K562 (cell line): ENCODE measurements around the gene GLRX5. TPM values are rescaled to one million over a fixed set of nuclear protein-coding genes. Genes with fewer than 3 reads are reported as not detected.

Source experiments
- ARID1B ChIP-seq: fragments of 450-650 bp; IDR thresholded peaks from 2 replicates; pipeline ENCODE4 v1.6.1; 2016; ENCODE audit warnings: antibody characterized with exemption, mild to moderate bottlenecking, inconsistent platforms
- BRF1 ChIP-seq: IDR thresholded peaks from 3 replicates; pipeline ENCODE4 v1.6.1; 2011; ENCODE audit warnings: borderline replicate concordance, mild to moderate bottlenecking; ENCODE audit not compliant: insufficient read length; ENCODE audit errors: extremely low read depth
- EGR1 ChIP-seq: fragments of 450-650 bp; conservative IDR thresholded peaks from 2 replicates; pipeline ENCODE4 v1.6.1; 2017; ENCODE audit warnings: mild to moderate bottlenecking
- JUN ChIP-seq, 2 experiments: sonication (generic) in 1 of 2; formaldehyde crosslinking in 1 of 2; IDR thresholded peaks; 2 replicates each; pipeline versions ENCODE4 v1.6.1 to v1.8.0; 2012 to 2022; ENCODE audit warnings: borderline replicate concordance in 2 of 2, mild to moderate bottlenecking in 2 of 2, improper control_type of control experiment in 1 of 2, low read depth in 1 of 2, low read length in 1 of 2, missing genetic modification reagents in 1 of 2
- KAT7 ChIP-seq: sonication (generic); formaldehyde crosslinking; IDR thresholded peaks from 2 replicates; pipeline ENCODE4 v1.8.0; 2022; ENCODE audit warnings: missing genetic modification reagents, mild to moderate bottlenecking, borderline replicate concordance
- MCM3 ChIP-seq: fragments of 450-650 bp; IDR thresholded peaks from 2 replicates; pipeline ENCODE4 v1.6.1; 2016
- MGA ChIP-seq: fragments of 450-650 bp; IDR thresholded peaks from 2 replicates; pipeline ENCODE4 v1.6.1; 2016; ENCODE audit warnings: mild to moderate bottlenecking, moderate library complexity
- MYNN ChIP-seq, 2 experiments: sonication (generic); formaldehyde crosslinking in 1 of 2; IDR thresholded peaks; 2 replicates each; pipeline versions ENCODE4 v1.5.0 to v1.6.1; 2016 to 2020; ENCODE audit warnings: antibody characterized with exemption in 1 of 2, missing genetic modification reagents in 1 of 2
- SMARCC2 ChIP-seq: fragments of 450-650 bp; IDR thresholded peaks from 2 replicates; pipeline ENCODE4 v1.6.1; 2017; ENCODE audit warnings: antibody characterized with exemption, moderate library complexity, mild to moderate bottlenecking, low read depth
- STAG1 ChIP-seq: sonication (generic); formaldehyde crosslinking; IDR thresholded peaks from 2 replicates; pipeline ENCODE4 v1.5.0; 2020; ENCODE audit warnings: missing genetic modification reagents, borderline replicate concordance
- TCF3 ChIP-seq: sonication (generic); formaldehyde crosslinking; IDR thresholded peaks from 2 replicates; pipeline ENCODE4 v1.4.0; 2020; ENCODE audit warnings: mild to moderate bottlenecking, missing genetic modification reagents
- YY1 ChIP-seq, 3 experiments: IDR thresholded peaks; 2 replicates each; pipeline ENCODE4 v1.6.1; 2011; ENCODE audit warnings: low read length in 2 of 3, mild to moderate bottlenecking in 2 of 3, moderate library complexity in 2 of 3, borderline replicate concordance in 1 of 3, control low read depth in 1 of 3, low read depth in 1 of 3; ENCODE audit not compliant: insufficient read depth in 3 of 3, insufficient replicate concordance in 2 of 3, control insufficient read depth in 1 of 3, insufficient read length in 1 of 3; ENCODE audit errors: extremely low read depth in 1 of 3
- ZNF143 ChIP-seq: sonication (generic); formaldehyde crosslinking; IDR thresholded peaks from 2 replicates; pipeline ENCODE4 v1.9.0; 2022; ENCODE audit warnings: mild to moderate bottlenecking, missing genetic modification reagents
- ZNF695 ChIP-seq: fragments of 450-650 bp; formaldehyde crosslinking; IDR thresholded peaks from 2 replicates; pipeline ENCODE4 v1.4.0; 2020; ENCODE audit warnings: mild to moderate bottlenecking, moderate library complexity
- polyA plus RNA-seq, 8 experiments: library from polyadenylated mRNA; depleted of rRNA in 4 of 8; stranded (reverse) in 5 of 8; unstranded in 3 of 8; fragments of >200 nt; fragmentation: Nextera tagmentation in 2 of 8; fragmentation: Illumina TruSeq in 1 of 8; extraction: Ambion mirVana in 2 of 8; extraction: Trizol in 1 of 8; gene quantifications; 2 replicates each; pipeline versions ENCODE4 v1.2.1 to v1.2.3, GENCODE V29; 2011 to 2014; ENCODE audit warnings: inconsistent platforms in 1 of 8, missing spikeins in 1 of 8
- total RNA-seq, 7 experiments: library from RNA; depleted of rRNA in 6 of 7; stranded (reverse); fragments of >200 nt in 6 of 7; fragmentation: Illumina TruSeq in 2 of 7; extraction: Trizol in 2 of 7; gene quantifications; 2 replicates each; pipeline versions ENCODE4 v1.2.1 to v1.2.3, GENCODE V29; 2011 to 2021; ENCODE audit warnings: low replicate concordance in 1 of 7
- TF ChIP-seq, protein P1 (sequence below), 2 experiments: fragments of 450-650 bp in 1 of 2; sonication (generic) in 1 of 2; formaldehyde crosslinking in 1 of 2; IDR thresholded peaks in 1 of 2; conservative IDR thresholded peaks in 1 of 2; 2 replicates each; pipeline versions ENCODE4 v1.6.1 to v1.8.1; 2016 to 2023; ENCODE audit warnings: mild to moderate bottlenecking in 2 of 2, moderate library complexity in 2 of 2, inconsistent platforms in 1 of 2, missing genetic modification reagents in 1 of 2

GLRX5 gene
- total and polyA plus RNA-seq, 9 of the 15 experiments (the other 6 are each of a cell fraction or from before 2014, with no cell fraction given), result 16.7 to 96.8 (median 66.8) TPM

GRCh38 chr14:95544588-95544987, 9.7 kb downstream of the GLRX5 start (continued):
- TF ChIP-seq MGA, result no peak
- TF ChIP-seq, protein P1, sequence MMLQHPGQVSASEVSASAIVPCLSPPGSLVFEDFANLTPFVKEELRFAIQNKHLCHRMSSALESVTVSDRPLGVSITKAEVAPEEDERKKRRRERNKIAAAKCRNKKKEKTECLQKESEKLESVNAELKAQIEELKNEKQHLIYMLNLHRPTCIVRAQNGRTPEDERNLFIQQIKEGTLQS (IDR thresholded peaks at IDR 0.05), result peak; percentile 77
- TF ChIP-seq, protein P1 (CRISPR knock-in tag; conservative IDR thresholded peaks at IDR 0.05), result no peak
- peak; percentile 88; the same call in 1 of the 2 replicates for TF ChIP-seq MYNN (IDR thresholded peaks at IDR 0.05)
- TF ChIP-seq MYNN (CRISPR knock-in tag; IDR thresholded peaks at IDR 0.05), result no peak
- TF ChIP-seq SMARCC2, result peak; percentile 58; the same call in 1 of the 2 replicates
- no peak for TF ChIP-seq ZNF695 (CRISPR knock-in tag)
- TF ChIP-seq KAT7 (CRISPR knock-in tag), result no peak
- no peak for TF ChIP-seq BRF1
- peak; percentile 89 for TF ChIP-seq ARID1B
- TF ChIP-seq TCF3 (CRISPR knock-in tag), result peak; percentile 87
- peak; percentile 29; the same call in 1 of the 2 replicates for TF ChIP-seq JUN (IDR thresholded peaks at IDR 0.05; ENCODE audit: borderline replicate concordance, low read depth, low read length)
- no peak for TF ChIP-seq JUN (CRISPR knock-in tag; IDR thresholded peaks at IDR 0.05; ENCODE audit: borderline replicate concordance)
- no peak for TF ChIP-seq ZNF143 (CRISPR knock-in tag)
- peak in 1 of 3 experiments; percentile 11 for TF ChIP-seq YY1 (IDR thresholded peaks at IDR 0.05; ENCODE audit: borderline replicate concordance in 1 of 3, control insufficient read depth in 1 of 3, extremely low read depth in 1 of 3, insufficient read depth in 3 of 3, insufficient read length in 1 of 3, insufficient replicate concordance in 2 of 3, low read depth in 1 of 3, low read length in 2 of 3)
- no peak for TF ChIP-seq MCM3
- no peak for TF ChIP-seq STAG1
- peak; percentile 99 for TF ChIP-seq EGR1
